Lung (tissue), 16 donors: Measurements from ENCODE around the gene ITM2A. TPM values are rescaled to one million over a fixed set of nuclear protein-coding genes. Genes with fewer than 3 reads are reported as not detected.

Source experiments
- ATAC-seq: fragments of 200-7000 bp; cut with Tn5 transposase; one replicate; pipeline ENCODE4 v1.9.1; 2020; ENCODE audit warnings: moderate number of reproducible peaks; ENCODE audit not compliant: insufficient read depth, low FRiP score
- DNase-seq, 3 donors: peaks; one replicate each; pipeline ENCODE4 v3.0.0-alpha.2; 2013 to 2017
- H3K27ac ChIP-seq, 2 donors: one replicate each; pipeline ENCODE4 v1.5.1; 2013; ENCODE audit warnings: mild to moderate bottlenecking in 2 of 2, moderate library complexity in 2 of 2, control low read depth in 1 of 2, inconsistent platforms in 1 of 2, low read depth in 1 of 2, low read length in 1 of 2
- H3K27me3 ChIP-seq, 3 donors: one replicate each; pipeline ENCODE4 v1.5.1; 2013; ENCODE audit warnings: low read length in 2 of 3; ENCODE audit not compliant: control insufficient read depth in 3 of 3, insufficient read depth in 3 of 3
- H3K36me3 ChIP-seq, 4 donors: one replicate each; pipeline ENCODE4 v1.5.1; 2013; ENCODE audit warnings: low read length in 4 of 4, mild to moderate bottlenecking in 1 of 4, moderate library complexity in 1 of 4; ENCODE audit not compliant: control insufficient read depth in 4 of 4, insufficient read depth in 4 of 4
- H3K4me1 ChIP-seq, 5 donors: one replicate each; pipeline ENCODE4 v1.5.1; 2013; ENCODE audit warnings: low read length in 5 of 5, mild to moderate bottlenecking in 2 of 5, moderate library complexity in 1 of 5; ENCODE audit not compliant: control insufficient read depth in 5 of 5, insufficient read depth in 5 of 5
- H3K4me3 ChIP-seq: one replicate; pipeline ENCODE4 v1.5.1; 2013; ENCODE audit warnings: mild to moderate bottlenecking, control low read depth, moderate library complexity
- H3K9ac ChIP-seq, 2 donors: one replicate each; pipeline ENCODE4 v1.5.1; 2013; ENCODE audit warnings: low read length in 2 of 2, control low read depth in 1 of 2; ENCODE audit not compliant: insufficient read depth in 1 of 2
- H3K9me3 ChIP-seq, 4 donors: one replicate each; pipeline ENCODE4 v1.5.1; 2013; ENCODE audit warnings: low read length in 3 of 4, mild to moderate bottlenecking in 1 of 4, moderate library complexity in 1 of 4; ENCODE audit not compliant: control insufficient read depth in 4 of 4, insufficient read depth in 3 of 4
- CTCF ChIP-seq: IDR thresholded peaks from 2 replicates; pipeline ENCODE4 v1.5.1; 2012; ENCODE audit warnings: mild to moderate bottlenecking; ENCODE audit errors: control extremely low read depth, extremely low read depth
- WGBS, 2 donors: extraction: QIAGEN DNeasy Blood & Tissue Kit; methylation state at CpG; one replicate each; pipeline ENCODE4 v1.1.7; 2013; 5-methylcytosine and 5-hydroxymethylcytosine counted together
- long read RNA-seq, 5 donors: transcript quantifications; one replicate each; lab custom pipeline, GENCODE V29; 2026
- polyA plus RNA-seq, 2 donors: library from polyadenylated mRNA; stranded (reverse); fragments of 200-250 nt; gene quantifications; one replicate each; pipeline ENCODE4 v1.2.1, GENCODE V29; 2013
- total RNA-seq, 2 donors: library from RNA; depleted of rRNA in 1 of 2; stranded (reverse); fragments of >200 nt in 1 of 2; gene quantifications; one replicate each; pipeline ENCODE4 v1.2.1, GENCODE V29; 2014 to 2021
- donor health status: control.
- donor health status: control.
- donor health status: Bipolar disorder and iron deficiency.
- donor health status: healthy.
- donor health status: DM: yes; HTN: yes; CAD: no.

ITM2A gene
- total RNA-seq (100 to 1,000 TPM in 1 of 2 donors, 10 to 100 TPM in 1; 36.2 to 125 TPM), polyA plus RNA-seq (10 to 100 TPM in 1 of 2 donors, 1 to 10 TPM in 1; 7.1 to 19.5 TPM)
- long read RNA-seq, donor 1, transcript ITM2A-201 (6 exons, 1,641 nt) = major isoform, 13 of 69 reads
- long read RNA-seq, donor 1, partial matches to known transcripts = 54 of 69 reads
- long read RNA-seq, donor 1, other reads (novel, unspliced or antisense) = 0 of 69 reads
- long read RNA-seq, donor 2, transcript ITM2A-201 (6 exons, 1,641 nt) = major isoform, 7 of 19 reads
- long read RNA-seq, donor 2, partial matches to known transcripts = 12 of 19 reads
- long read RNA-seq, donor 2, other reads (novel, unspliced or antisense) = 0 of 19 reads
- long read RNA-seq, donor 3, transcript ITM2A-201 (6 exons, 1,641 nt) = major isoform, 9 of 32 reads
- long read RNA-seq, donor 3, partial matches to known transcripts = 20 of 32 reads
- long read RNA-seq, donor 3, other reads (novel, unspliced or antisense) = 0 of 32 reads
- long read RNA-seq, donor 4, transcript ITM2A-201 (6 exons, 1,641 nt) = major isoform, 7 of 15 reads
- long read RNA-seq, donor 4, partial matches to known transcripts = 7 of 15 reads
- long read RNA-seq, donor 4, other reads (novel, unspliced or antisense) = 0 of 15 reads
- long read RNA-seq, donor 5, transcript ITM2A-201 (6 exons, 1,641 nt) = major isoform, 16 of 37 reads
- long read RNA-seq, donor 5, partial matches to known transcripts = 19 of 37 reads
- long read RNA-seq, donor 5, other reads (novel, unspliced or antisense) = 0 of 37 reads

- no peak within 1 kb of the TSS for H3K9ac ChIP-seq
- WGBS, 2 donors = 3 to 18% methylated on average over 23 to 38 of the region's 38 CpGs
- peak; percentile 51 for ATAC-seq
Measured at GRCh38 chrX:79366873-79367749, at the start of gene ITM2A. ITM2A (minus strand) TSS chrX:79367334; CDS start chrX:79367215, 119 bp downstream.

GRCh38 chrX:79415056-79415455 lies 47.9 kb upstream of the ITM2A start:
- Histone ChIP-seq H3K4me3 (no peak overlapping the region), H3K27me3 (no peaks in the 10 kb centered on the region), H3K9me3 (no peaks in the 10 kb centered on the region), H3K36me3 (no peaks in the 10 kb centered on the region), H3K9ac (no peak overlapping the region), H3K4me1 (no peaks in the 10 kb centered on the region), H3K27ac (no peak overlapping the region)
- TF ChIP-seq CTCF = no peak
- WGBS, 2 donors = 30 to 71% methylated on average over 2 of the region's 2 CpGs
- ATAC-seq (no peak), DNase-seq (no peak)

More at GRCh38 chrX:79366873-79367749, at the start of gene ITM2A:
- Histone ChIP-seq H3K27ac (peak within 1 kb of the TSS; percentile 43 to 53), H3K27me3 (peaks cover 0 to 2% (median 0%) of the 10 kb centered on the region in 3 donors), H3K9me3 (no peaks in the 10 kb centered on the region), H3K4me3 (peak within 1 kb of the TSS; percentile 27), H3K36me3 (no peaks in the 10 kb centered on the region), H3K4me1 (no peaks in the 10 kb centered on the region)
- no peak for TF ChIP-seq CTCF
- DNase-seq = peak; percentile 2 to 22 (median 16)

- 61 to 78% methylated on average over 7 of the region's 7 CpGs for WGBS, 2 donors
- Histone ChIP-seq H3K27ac (no peak overlapping the region), H3K4me1 (no peaks in the 10 kb centered on the region), H3K4me3 (no peak overlapping the region), H3K9ac (no peak overlapping the region), H3K27me3 (no peaks in the 10 kb centered on the region), H3K36me3 (no peaks in the 10 kb centered on the region), H3K9me3 (no peaks in the 10 kb centered on the region)
- no peak for DNase-seq
- ATAC-seq = no peak
- TF ChIP-seq CTCF = no peak
Measured at GRCh38 chrX:79413963-79414362, 46.8 kb upstream of the ITM2A start.
